ENCODE data around the gene RBM28. TPM values are rescaled to one million over a fixed set of nuclear protein-coding genes. Genes with fewer than 3 reads are reported as not detected.

RBM28 gene
- total RNA-seq, 4 donors from 2014 or later = 15.4 to 42.7 (median 19.1) TPM

- no peak overlapping the region for H3K4me3 ChIP-seq (ENCODE audit: low read depth, poor library complexity, severe bottlenecking)
- intact Hi-C loops (cut with DNase I; ENCODE audit: low total_unique reads) = no loop called here
- no peak for TF ChIP-seq POLR2A (IDR thresholded peaks at IDR 0.05)
- no peak for TF ChIP-seq CTCF (IDR thresholded peaks at IDR 0.05)
- no peak for DNase-seq (ENCODE audit: low spot score in 2 of 2)
- WGBS, 2 donors = 31 to 42% methylated on average over 3 of the region's 3 CpGs
These were observed 40.1 kb upstream of the RBM28 start for GRCh38 chr7:128383776-128384175.

GRCh38 chr7:128381161-128381821, 37.6 kb upstream of the RBM28 start:
- TF ChIP-seq POLR2A (IDR thresholded peaks at IDR 0.05) (no peak), CTCF (IDR thresholded peaks at IDR 0.05) (no peak)
- DNase-seq (ENCODE audit: low spot score in 2 of 2) = peak in 1 of 2 donors; percentile 91
- no peak overlapping the region for H3K4me3 ChIP-seq (ENCODE audit: low read depth, poor library complexity, severe bottlenecking)
- intact Hi-C loops (cut with DNase I; ENCODE audit: low total_unique reads) = no loop called here
- WGBS, 2 donors = 33 to 38% methylated on average over 19 of the region's 19 CpGs

GRCh38 chr7:128380483-128381106, 36.9 kb upstream of the RBM28 start:
- DNase-seq (ENCODE audit: low spot score in 2 of 2) = no peak
- H3K4me3 ChIP-seq (ENCODE audit: low read depth, poor library complexity, severe bottlenecking) = no peak overlapping the region
- intact Hi-C loops (cut with DNase I; ENCODE audit: low total_unique reads) = no loop called here
- TF ChIP-seq CTCF (IDR thresholded peaks at IDR 0.05) = no peak
- no peak for TF ChIP-seq POLR2A (IDR thresholded peaks at IDR 0.05)
- WGBS, 2 donors = 44 to 78% methylated on average over 3 of the region's 3 CpGs

- 82 to 83% methylated on average over 6 of the region's 6 CpGs for WGBS, 2 donors
- TF ChIP-seq POLR2A (IDR thresholded peaks at IDR 0.05) = no peak
- no peak for TF ChIP-seq CTCF (IDR thresholded peaks at IDR 0.05)
These were observed 36.3 kb upstream of the RBM28 start for GRCh38 chr7:128379900-128380479.

GRCh38 chr7:128378637-128379036, 34.9 kb upstream of the RBM28 start:
- no peak overlapping the region for H3K4me3 ChIP-seq (ENCODE audit: low read depth, poor library complexity, severe bottlenecking)
- intact Hi-C loops (cut with DNase I; ENCODE audit: low total_unique reads) = no loop called here
- WGBS, 2 donors = 43 to 46% methylated on average over 2 of the region's 2 CpGs
- TF ChIP-seq POLR2A (IDR thresholded peaks at IDR 0.05) (no peak), CTCF (IDR thresholded peaks at IDR 0.05) (no peak)
- DNase-seq (ENCODE audit: low spot score in 2 of 2) = no peak

More at GRCh38 chr7:128379900-128380479, 36.3 kb upstream of the RBM28 start:
- no peak for DNase-seq (ENCODE audit: low spot score in 2 of 2)
- no peak overlapping the region for H3K4me3 ChIP-seq (ENCODE audit: low read depth, poor library complexity, severe bottlenecking)
- intact Hi-C loops (cut with DNase I; ENCODE audit: low total_unique reads) = no loop called here

Measured in lower leg skin (tissue), 4 donors.